WI38 (cell line): ENCODE measurements around the gene SLC16A6.
"Not testable (repeated sequence)": the region's sequence is repeated elsewhere in the genome, so short reads cannot be mapped to it uniquely, and the experiment has no call there.

ENCODE experiments used
- H3K4me3 ChIP-seq: 2 replicates; pipeline ENCODE4 v1.5.1; 2011; ENCODE audit warnings: low read depth, mild to moderate bottlenecking, control low read depth, low read length
- CTCF ChIP-seq: IDR thresholded peaks from 2 replicates; pipeline ENCODE4 v1.5.1; 2012; ENCODE audit warnings: low read depth, mild to moderate bottlenecking, control low read depth, low read length

Gene SLC16A6

DNA sequence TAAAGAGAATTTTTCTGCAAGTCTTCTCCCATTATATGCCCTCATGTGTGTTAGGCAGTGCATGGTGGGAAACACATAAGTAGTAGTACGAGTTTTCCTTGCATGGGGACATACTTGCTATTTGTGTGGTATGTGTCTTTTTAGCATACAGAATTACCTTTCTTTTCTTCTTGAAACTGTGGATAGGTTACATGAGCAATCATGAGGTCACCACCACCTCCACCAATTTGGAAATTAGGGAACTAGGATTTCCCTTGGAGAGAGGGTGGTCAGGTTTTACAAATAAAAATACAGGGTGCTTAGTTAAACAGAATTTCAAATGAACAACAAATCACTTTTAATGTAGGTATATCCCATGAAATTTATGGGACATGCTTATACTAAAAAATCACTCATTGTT lies 59.4 kb downstream of the SLC16A6 start:
- H3K4me3 ChIP-seq: no peak overlapping the region
- no peak for TF ChIP-seq CTCF

- H3K4me3 ChIP-seq: not testable (repeated sequence)
Measured at GRCh38 chr17:68231131-68231530, 59.8 kb downstream of the SLC16A6 start.

- H3K4me3 ChIP-seq: no peak overlapping the region
- no peak for TF ChIP-seq CTCF
Measured at GRCh38 chr17:68229619-68230018, 61.3 kb downstream of the SLC16A6 start.

DNA sequence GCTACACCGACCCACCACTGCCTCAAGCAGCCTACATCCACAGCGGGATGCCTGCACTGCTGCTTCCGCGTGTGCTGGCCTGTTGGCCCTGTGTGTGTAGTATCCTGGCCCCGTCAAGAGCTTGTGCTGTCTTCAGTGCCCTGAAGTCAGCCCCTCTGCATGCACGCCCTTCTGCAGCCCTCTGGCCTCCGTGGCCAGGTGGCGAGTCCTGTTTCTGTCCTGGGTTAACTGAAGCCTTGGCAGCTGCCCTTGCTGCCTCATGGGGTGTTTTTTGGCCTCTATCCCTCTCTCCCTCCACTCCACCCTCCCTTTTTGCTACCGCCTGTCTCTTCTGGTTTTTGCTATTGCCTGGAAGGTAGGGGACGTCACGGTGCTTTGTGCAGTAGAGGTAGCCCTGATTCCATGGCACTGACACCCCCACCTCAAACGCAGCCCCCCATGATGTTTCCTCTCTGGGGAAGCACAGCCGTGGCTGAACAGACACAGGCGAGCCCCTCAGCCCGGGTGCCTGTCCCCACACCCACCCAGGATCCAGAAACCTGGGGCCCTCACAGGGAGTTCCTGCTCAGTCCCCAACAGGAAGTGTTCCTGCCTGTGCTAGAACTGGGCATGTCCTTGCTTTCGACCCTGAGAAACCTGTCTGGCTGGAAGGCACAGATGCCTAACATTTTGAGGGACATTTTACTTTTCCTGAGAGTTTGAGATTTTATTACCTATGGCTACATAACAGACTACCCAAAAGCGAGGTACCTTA lies 61.9 kb downstream of the SLC16A6 start:
- H3K4me3 ChIP-seq: no peak overlapping the region
- no peak for TF ChIP-seq CTCF

DNA sequence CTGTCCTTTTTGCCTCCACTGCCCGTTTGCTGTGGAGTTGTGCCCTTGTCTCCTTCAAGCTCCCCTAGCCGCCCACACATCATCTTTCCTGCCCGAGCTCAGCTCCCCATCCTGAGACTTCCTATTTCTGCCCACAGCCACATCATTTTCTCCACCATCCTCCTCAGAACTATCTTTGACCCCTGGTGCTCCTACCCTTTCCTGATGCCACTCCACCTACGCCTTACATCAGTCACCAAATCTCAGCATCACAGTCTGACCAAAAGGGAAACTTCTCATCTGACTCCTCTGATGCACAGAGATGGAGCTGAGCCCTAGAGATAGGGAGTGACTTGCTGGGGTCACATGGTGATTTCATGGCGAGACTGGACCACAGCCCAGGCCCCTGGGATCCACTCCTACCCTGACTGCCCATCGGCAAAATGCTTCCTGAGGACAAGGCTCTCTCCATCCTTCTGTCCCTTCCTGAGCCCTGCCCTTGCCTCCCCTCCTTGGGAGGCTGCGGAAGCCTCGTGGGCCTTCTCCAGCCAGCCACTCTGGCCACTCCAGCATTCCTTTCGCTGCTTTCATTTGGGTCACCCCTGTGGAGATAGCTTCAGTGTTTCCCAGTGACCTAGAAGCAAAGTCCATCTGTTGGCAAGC lies 62.8 kb downstream of the SLC16A6 start:
- not testable (repeated sequence) for H3K4me3 ChIP-seq

DNA sequence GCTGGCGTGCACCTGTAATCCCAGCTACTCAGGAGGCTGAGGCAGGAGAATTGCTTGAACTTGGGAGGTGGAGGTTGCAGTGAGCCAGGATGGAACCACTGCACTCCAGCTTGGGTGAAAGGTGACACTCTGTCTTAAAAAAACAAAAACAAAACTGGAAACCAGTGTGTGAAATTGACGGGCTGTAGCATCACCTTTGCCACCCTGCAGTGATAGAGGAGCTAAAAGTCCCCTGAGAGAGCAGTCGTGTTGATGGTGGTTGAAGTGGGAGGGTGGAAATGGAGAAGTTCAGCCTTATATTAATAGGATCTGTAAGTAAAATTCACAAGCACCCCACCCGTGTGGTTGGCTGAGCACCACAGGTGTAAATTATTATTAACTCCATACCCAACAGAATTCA lies 65.9 kb downstream of the SLC16A6 start:
- H3K4me3 ChIP-seq: not testable (repeated sequence)

DNA sequence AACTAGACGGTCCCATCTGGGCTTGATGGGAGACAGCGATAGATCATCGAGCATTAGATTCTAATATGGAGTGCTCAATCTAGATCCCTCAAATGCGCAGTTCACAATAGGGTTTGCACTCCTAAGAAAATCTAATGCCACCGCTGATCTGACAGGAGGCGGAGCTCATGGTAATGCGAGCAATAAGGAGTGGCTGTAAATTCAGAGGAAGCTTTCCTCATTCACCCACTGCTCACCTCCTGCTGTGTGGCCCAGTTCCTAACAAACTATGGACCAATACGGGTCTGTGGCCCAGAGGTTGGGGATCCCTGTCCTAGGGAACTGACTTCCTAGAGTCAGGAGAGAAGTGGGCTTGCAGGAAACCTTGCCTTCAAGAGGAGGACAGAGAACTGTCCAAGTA lies 68.3 kb downstream of the SLC16A6 start:
- H3K4me3 ChIP-seq: no peak overlapping the region
- TF ChIP-seq CTCF: no peak

DNA sequence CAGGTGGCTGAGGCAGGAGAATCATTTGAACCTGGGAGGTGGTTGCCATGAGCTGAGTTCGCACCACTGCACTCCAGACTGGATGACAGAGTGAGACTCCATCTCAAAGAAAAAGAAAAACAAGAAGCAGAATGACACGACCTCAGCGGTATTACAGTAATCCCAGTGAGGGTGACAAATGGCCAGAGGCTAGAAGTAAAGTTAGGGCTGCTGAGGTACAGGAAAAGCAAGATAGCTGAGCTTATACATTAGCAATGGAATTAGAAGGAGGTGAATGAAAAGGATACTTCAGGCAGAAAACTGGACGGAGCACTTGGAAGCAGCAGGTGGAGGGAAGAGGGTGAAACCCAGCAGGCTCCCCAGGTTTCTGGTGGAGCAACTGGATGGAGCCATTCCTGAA lies 69.1 kb downstream of the SLC16A6 start:
- no peak for TF ChIP-seq CTCF
- H3K4me3 ChIP-seq: no peak overlapping the region

DNA sequence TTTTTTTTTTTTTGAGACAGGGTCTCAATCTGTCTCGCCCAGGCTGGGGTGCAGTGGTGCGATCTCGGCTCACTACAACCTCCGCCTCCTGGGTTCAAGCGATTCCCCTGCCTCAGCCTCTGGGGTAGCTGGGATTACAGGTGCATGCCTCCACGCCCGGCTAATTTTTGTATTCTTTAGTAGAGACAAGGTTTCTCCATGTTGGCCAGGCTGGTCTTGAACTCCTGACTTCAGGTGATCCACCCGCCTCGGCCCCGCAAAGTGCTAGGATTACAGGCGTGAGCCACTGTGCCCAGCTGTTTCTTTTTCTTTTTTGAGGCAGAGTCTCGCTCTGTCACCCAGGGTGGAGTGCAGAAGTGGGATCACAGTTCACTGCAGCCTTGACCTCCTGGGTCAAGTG lies 70.1 kb downstream of the SLC16A6 start:
- not testable (repeated sequence) for H3K4me3 ChIP-seq

- not testable (repeated sequence) for H3K4me3 ChIP-seq
Measured at GRCh38 chr17:68220186-68220585, 70.7 kb downstream of the SLC16A6 start.

GRCh38 chr17:68219429-68219828 lies 71.5 kb downstream of the SLC16A6 start:
- H3K4me3 ChIP-seq: not testable (repeated sequence)
